ENCODE results near the gene IDH3G. TPM values are rescaled to one million over a fixed set of nuclear protein-coding genes. Genes with fewer than 3 reads are reported as not detected.

The IDH3G gene
- 10 to 100 TPM; 45.9 to 51.5 TPM for total RNA-seq

DNA sequence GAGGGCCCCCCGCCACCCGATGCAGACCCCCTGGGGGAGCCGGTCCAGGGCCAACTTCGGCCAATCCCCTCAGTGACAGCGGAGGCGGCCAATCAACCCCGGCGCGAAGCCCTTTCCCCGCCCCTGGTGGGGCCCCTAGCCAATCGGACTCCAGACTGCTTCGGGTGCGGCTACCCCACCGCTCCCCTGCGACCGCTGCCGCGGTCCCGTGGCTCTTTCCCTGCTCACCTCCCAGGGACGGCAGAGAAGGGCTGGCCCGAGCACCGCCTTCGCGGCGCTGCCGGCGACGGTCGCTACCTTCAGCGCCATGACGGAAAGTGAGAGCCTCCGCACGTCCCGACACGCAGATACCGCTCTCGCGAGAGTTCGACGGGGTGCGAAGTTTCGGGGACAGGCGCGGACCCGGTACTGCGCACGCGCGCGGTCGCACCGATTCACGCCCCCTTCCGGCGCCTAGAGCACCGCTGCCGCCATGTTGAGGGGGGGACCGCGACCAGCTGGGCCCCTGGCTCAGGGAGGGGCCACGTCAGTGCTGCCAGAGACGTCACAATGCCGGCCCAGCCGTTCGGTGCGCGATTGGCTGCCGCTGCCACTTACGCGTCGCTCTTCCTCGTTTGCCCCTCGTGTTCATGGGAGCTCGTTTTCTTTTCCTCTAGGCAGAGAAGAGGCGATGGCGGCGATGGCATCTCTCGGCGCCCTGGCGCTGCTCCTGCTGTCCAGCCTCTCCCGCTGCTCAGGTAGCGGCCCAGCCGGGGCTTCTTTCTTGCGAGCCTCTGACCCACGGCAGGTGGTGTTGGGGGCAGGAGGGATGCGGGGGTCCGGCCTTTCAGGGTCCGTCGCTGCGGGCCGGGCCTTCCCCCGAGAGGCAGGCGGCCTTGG lies at the start of gene IDH3G, which contains the start of gene SSR4:
IDH3G (minus strand) TSS at position 358 of the 879 bp plus-strand sequence; CDS start at position 309, 49 bp downstream.
SSR4 (plus strand) TSS at position 651 of the 879 bp plus-strand sequence; CDS start at position 671, 20 bp downstream.
- Mint-ChIP-seq H3K27ac (peak within 1 kb of the TSS; percentile 80), H3K9me3 (no peaks in the 10 kb centered on the region), H3K36me3 (peaks cover 5% of the 10 kb centered on the region), H3K4me1 (ENCODE audit: low read depth) (peaks cover 18% of the 10 kb centered on the region), H3K27me3 (no peaks in the 10 kb centered on the region), H3K4me3 (peak within 1 kb of the TSS; percentile 90)
- peak; percentile 95 for DNase-seq
- POLR2A ChIA-PET = interaction anchor here (0.9 to 1.6 kb wide), 4 partner anchors 12 to 131 kb away, joined by 3 to 17 read pairs (median 4); partner anchors contain the start of gene ARHGAP4
- CTCF ChIA-PET = interaction anchor here (0.8 to 1.3 kb wide), 7 partner anchors 28 to 153 kb away, joined by 3 to 6 read pairs (median 3); partner anchors contain the start of genes ARHGAP4 and SLC6A8
- intact Hi-C loops (cut with micrococcal nuclease) = loop anchor here (1.0 to 10.0 kb wide), 6 partner anchors 69 to 643 kb away; partner anchors contain the start of genes ABCD1, BCAP31, GDI1 and HAUS7

DNA sequence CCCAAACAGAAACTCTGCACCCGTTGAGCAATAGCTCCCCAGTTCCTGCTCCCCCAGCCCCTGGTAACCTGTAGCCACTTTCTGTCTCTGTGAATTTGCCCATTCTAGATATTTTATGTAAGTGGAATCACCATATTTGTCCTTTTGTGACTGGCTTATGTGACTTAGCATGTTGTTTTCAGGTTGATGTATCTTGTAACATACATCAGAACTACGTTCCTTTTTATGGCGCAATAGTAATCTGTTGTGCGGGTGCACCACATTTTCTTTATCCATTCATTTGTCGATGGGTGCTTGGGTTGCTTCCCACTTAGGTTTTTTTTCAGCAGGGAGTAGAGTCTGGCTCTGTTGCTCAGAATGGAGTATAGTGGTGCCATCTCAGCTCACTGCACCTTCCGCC lies 42.7 kb upstream of the IDH3G start:
- ChIA-PET POLR2A (no interaction called here), CTCF (no interaction called here)
- DNase-seq = no peak
- peaks cover 2% of the 10 kb centered on the region for H3K27me3 Mint-ChIP-seq
- no peaks in the 10 kb centered on the region for H3K36me3 Mint-ChIP-seq
- H3K4me1 Mint-ChIP-seq (ENCODE audit: low read depth) = no peaks in the 10 kb centered on the region
- no peak overlapping the region for H3K4me3 Mint-ChIP-seq
- intact Hi-C loops (cut with micrococcal nuclease) = loop anchor here (10.0 kb wide), 1 partner anchor 48 kb away; the partner anchor contains the start of gene L1CAM
- no peak overlapping the region for H3K27ac Mint-ChIP-seq
- no peaks in the 10 kb centered on the region for H3K9me3 Mint-ChIP-seq

DNA sequence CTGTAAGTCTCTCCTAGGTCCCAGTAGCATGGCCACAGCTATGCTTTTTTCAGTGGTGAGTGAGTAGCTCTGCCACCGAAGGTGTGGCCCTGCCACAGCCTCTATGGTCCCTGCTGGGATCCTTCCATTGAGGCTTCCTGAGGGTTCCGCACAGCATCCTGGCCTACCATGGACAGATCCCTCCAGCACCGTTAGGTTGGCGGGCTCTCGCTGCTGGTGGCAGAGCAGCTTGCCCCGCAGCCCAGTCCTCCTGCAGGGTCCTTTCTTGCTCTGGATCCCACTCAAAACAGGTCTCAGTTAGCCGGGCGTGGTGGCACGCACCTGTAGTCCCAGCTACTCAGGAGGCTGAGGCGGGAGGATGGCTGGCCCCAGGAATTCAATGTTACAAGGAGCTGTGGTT lies 38.6 kb upstream of the IDH3G start:
- POLR2A ChIA-PET = no interaction called here
- H3K27me3 Mint-ChIP-seq = no peaks in the 10 kb centered on the region
- intact Hi-C loops (cut with micrococcal nuclease) = loop anchor here (10.0 kb wide), 1 partner anchor 52 kb away; the partner anchor contains the start of gene L1CAM

DNA sequence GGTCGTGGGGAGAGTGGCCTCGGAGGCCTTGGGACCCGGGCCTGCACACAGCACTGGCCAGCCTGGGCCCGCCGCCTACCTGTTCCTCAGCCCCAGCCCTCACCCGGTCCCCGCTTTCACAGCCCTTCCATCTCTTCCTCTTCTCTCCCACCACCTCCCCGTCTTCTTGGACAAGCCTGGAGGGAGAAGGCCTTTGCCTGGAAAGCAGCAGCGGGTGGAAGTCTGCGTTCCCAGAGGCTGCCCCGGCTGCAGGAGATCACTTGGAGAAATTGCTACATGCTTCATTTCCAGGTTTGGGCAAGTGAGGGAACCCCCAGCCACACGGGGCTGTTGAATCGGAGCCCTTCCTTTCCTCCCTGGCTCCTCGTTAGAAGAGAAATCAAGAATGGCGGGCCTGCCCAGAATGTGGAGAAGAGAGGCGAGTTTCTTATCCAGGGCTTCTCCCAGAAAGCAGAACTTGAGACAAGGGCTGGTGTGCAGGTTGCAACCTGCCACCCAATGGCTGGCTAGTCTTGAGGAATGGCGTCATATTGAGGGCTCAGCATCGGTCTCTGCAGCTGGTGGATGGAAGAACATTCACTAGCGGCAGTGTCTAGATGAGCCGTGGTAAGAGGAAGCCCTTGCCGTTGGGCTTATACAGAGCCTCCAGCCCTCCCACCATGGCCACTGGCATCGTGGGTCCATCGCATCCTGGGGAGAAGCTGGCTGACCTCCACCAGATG lies 37.4 kb upstream of the IDH3G start:
- no peak for DNase-seq
- Mint-ChIP-seq H3K4me1 (ENCODE audit: low read depth) (peaks cover 14% of the 10 kb centered on the region), H3K4me3 (peak overlapping the region; percentile 26), H3K27ac (no peak overlapping the region), H3K27me3 (no peaks in the 10 kb centered on the region), H3K9me3 (no peaks in the 10 kb centered on the region), H3K36me3 (no peaks in the 10 kb centered on the region)
- POLR2A ChIA-PET = no interaction called here
- CTCF ChIA-PET = no interaction called here
- intact Hi-C loops (cut with micrococcal nuclease) = loop anchor here (10.0 kb wide), 1 partner anchor 53 kb away; the partner anchor contains the start of gene L1CAM

More for the DNA sequence above, 38.6 kb upstream of the IDH3G start:
- Mint-ChIP-seq H3K36me3 (no peaks in the 10 kb centered on the region), H3K4me3 (no peak overlapping the region), H3K9me3 (no peaks in the 10 kb centered on the region), H3K4me1 (ENCODE audit: low read depth) (peaks cover 4% of the 10 kb centered on the region), H3K27ac (no peak overlapping the region)
- CTCF ChIA-PET = no interaction called here
- no peak for DNase-seq

DNA sequence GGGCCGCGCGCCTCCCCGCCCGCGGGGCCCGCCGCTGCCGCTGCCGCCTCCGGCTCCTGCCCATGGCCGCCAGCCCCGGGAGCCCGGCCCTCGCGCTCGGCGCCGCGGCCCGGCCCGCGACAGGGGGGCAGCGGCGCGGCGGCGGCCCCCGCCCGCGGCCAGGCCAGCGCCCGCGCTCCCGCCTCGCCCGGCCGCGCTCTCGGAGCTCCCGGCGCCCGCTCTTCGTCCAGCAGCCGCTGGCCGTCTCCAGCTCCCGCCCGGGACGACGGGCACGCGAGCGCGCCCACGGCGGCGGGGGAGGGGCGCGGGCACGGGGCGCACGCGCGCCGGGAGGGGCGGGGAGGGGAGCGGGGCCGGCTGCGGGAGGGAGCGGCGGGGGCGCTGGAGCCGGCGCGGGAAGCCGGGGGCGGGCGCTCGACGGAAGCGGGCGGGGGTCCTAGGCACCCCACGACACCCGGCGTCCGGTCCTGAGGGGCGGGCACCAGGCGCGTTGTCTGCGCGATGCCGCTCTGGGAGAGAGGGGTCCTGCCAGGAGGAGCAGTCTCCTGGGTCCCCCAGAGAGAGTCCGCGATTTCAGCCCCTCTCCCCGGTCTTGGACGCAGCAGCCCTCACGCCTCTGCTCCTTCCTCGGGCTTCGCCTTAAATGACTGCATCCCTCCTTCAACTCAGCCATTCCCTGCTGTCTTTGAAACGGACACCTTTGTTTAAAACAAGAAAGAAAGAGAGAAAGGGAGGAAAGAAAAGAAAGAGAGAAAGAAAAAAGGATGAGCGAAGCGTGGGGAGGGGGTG lies 36.7 kb upstream of the IDH3G start:
- H3K36me3 Mint-ChIP-seq = no peaks in the 10 kb centered on the region
- ChIA-PET CTCF (no interaction called here), POLR2A (no interaction called here)
- no peak overlapping the region for H3K27ac Mint-ChIP-seq
- H3K27me3 Mint-ChIP-seq = no peaks in the 10 kb centered on the region
- peaks cover 14% of the 10 kb centered on the region for H3K4me1 Mint-ChIP-seq (ENCODE audit: low read depth)
- no peak for DNase-seq
- intact Hi-C loops (cut with micrococcal nuclease) = loop anchor here (10.0 kb wide), 1 partner anchor 54 kb away; the partner anchor contains the start of gene L1CAM
- no peaks in the 10 kb centered on the region for H3K9me3 Mint-ChIP-seq
- peak overlapping the region; percentile 26 for H3K4me3 Mint-ChIP-seq

DNA sequence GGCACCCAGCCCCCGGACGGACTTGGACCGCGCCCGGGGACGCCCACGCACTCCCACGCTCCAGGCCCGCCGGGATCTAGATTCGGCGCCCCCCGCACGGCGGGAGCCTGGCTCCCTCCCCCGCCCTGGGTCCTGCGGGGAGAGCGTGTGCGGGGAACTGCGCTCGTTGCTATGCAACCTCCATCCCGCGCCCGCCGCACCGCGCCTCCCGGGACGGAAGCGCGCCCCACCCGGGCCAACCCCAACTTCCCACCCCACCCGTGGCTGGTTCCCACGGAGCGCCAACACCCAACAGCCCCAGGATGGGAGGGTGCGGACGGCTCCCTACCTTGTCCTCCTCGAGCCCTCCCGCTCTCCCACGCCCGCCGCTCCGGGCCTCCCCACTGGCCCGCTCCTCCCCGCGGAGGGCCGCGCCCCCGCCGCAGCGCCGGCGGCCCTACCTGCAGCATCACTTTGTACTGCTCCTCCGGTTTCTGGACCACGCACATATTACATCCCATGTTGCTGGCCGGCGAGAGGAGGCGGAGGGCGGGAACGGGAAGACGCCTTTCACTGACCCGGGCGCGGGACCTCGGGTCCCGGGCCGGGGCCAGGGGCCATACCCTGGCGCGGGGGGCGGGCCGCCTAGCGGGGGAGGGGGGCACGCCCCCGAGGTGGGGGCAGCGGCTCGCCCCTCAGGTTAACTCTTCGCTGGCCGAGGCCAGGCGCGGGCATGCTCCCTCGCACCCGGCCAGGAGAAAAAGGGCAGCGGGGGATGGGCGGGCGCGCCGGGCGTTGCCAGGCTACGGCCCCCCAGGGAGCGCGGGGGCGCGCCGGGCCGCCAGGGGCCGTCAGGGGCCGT lies 35.8 kb upstream of the IDH3G start, which contains the start of gene PDZD4:
PDZD4 (minus strand) TSS at position 746 of the 841 bp plus-strand sequence; CDS start at position 500, 246 bp downstream.
- H3K27ac Mint-ChIP-seq = no peak within 1 kb of the TSS
- peaks cover 14% of the 10 kb centered on the region for H3K4me1 Mint-ChIP-seq (ENCODE audit: low read depth)
- ChIA-PET POLR2A (no interaction called here), CTCF (no interaction called here)
- no peaks in the 10 kb centered on the region for H3K9me3 Mint-ChIP-seq
- DNase-seq = peak; percentile 26
- intact Hi-C loops (cut with micrococcal nuclease) = loop anchor here (10.0 kb wide), 1 partner anchor 55 kb away; the partner anchor contains the start of gene L1CAM
- H3K36me3 Mint-ChIP-seq = no peaks in the 10 kb centered on the region
- H3K27me3 Mint-ChIP-seq = no peaks in the 10 kb centered on the region
- H3K4me3 Mint-ChIP-seq = peak within 1 kb of the TSS; percentile 56

DNA sequence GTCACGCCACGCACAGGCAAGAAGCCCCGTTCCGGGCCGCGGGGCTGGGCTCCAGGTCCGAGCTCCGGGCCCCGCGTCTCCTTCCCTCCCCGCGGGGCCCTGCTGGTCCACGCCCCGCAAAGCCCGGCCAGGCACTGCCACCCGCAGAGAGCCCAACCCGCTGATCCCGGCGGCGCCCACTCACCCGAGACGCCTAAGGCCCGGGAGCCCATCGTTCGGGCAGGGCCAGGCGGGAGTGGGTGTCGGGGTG lies 35.3 kb upstream of the IDH3G start:
- H3K4me1 Mint-ChIP-seq (ENCODE audit: low read depth) = peaks cover 14% of the 10 kb centered on the region
- ChIA-PET CTCF (no interaction called here), POLR2A (no interaction called here)
- DNase-seq = no peak
- intact Hi-C loops (cut with micrococcal nuclease) = no loop called here
- H3K9me3 Mint-ChIP-seq = no peaks in the 10 kb centered on the region
- no peaks in the 10 kb centered on the region for H3K27me3 Mint-ChIP-seq
- H3K4me3 Mint-ChIP-seq = peak overlapping the region; percentile 56
- H3K27ac Mint-ChIP-seq = no peak overlapping the region
- H3K36me3 Mint-ChIP-seq = no peaks in the 10 kb centered on the region

DNA sequence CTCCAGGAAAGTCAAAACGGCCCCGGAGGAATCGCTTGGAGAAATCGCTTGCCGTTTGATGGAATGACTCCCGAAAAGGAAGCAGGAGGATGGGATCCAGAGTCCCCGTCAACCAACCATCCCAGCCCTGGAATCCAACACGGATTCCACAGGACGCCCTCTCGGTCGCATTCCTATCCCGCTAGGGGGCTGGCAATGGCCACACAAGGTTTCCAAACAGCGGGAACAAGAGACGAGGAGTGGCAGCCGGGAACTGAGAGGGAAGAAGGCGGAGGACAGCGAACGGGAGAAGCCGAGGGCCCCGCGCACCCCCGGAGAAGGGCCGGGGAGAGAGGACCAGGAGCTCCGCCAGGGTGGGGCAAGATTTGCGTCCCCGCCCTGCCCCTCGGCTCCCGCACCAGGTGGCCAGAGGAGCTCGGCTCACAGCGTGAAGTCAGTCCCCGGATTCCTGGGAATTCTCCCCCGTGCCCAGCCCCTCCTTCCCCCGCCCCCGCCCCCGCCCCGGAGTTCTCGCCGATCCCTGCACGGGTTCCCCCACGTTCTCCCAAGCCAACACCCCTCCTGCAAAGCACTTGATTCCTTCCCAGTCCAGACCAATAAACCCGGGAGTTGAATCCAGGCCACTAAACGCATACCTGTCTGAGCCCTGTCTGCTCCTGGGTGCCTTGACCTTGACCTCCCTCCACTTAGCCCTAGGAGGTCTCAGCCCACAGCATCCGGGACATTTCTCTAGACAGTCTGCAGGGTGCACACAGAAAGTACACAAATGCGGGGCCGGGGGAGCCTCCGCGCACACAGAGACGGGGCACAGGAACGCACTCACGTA lies 34.8 kb upstream of the IDH3G start:
- Mint-ChIP-seq H3K27me3 (no peaks in the 10 kb centered on the region), H3K27ac (no peak overlapping the region), H3K4me3 (peak overlapping the region; percentile 56), H3K36me3 (no peaks in the 10 kb centered on the region), H3K9me3 (no peaks in the 10 kb centered on the region), H3K4me1 (ENCODE audit: low read depth) (peaks cover 17% of the 10 kb centered on the region)
- POLR2A ChIA-PET = no interaction called here
- no peak for DNase-seq
- intact Hi-C loops (cut with micrococcal nuclease) = no loop called here
- CTCF ChIA-PET = no interaction called here

DNA sequence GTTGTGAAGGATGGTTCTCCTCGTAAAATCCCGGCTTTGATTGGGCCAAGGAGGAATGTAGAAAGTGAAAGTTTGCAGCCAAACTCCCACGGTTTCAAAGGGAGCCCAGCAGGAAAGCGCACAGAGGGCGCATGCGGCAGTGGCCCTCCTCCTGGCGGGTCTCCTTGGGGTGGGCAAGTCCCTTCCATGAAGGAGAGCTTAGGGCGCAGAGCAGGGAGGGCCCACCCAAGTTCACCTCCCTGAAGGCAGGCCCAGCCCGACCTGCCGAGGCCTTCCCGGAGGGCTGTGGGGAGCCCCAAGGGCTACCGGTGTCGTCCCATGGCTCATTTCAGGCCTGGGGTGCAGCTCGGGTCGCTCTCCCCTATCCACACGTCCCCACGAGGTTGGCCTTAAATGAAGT lies 34.1 kb upstream of the IDH3G start:
- H3K9me3 Mint-ChIP-seq = no peaks in the 10 kb centered on the region
- no peak overlapping the region for H3K4me3 Mint-ChIP-seq
- H3K27me3 Mint-ChIP-seq = no peaks in the 10 kb centered on the region
- intact Hi-C loops (cut with micrococcal nuclease) = no loop called here
- DNase-seq = no peak
- H3K27ac Mint-ChIP-seq = no peak overlapping the region
- no peaks in the 10 kb centered on the region for H3K36me3 Mint-ChIP-seq
- CTCF ChIA-PET = no interaction called here
- POLR2A ChIA-PET = no interaction called here
- H3K4me1 Mint-ChIP-seq (ENCODE audit: low read depth) = peaks cover 21% of the 10 kb centered on the region

DNA sequence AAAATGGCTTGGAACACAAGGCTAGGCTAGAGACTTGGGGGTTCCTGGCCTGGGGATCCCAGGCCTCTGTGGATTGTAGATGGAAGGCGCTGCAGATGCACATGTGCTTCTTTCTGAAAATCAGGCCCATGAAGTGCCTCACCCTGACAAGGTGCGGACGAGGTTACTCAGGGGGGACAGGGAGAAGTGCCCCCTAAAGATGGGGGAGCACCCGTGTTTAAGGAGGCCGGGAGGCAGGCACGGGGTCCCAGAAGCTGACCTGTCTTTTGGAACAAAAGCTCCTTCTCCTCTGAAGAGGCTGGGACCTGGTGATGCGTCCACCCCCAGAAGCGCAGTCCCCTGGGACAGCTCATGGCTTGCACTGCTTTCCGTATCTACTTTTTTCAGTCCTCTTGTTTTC lies 33.7 kb upstream of the IDH3G start:
- no peaks in the 10 kb centered on the region for H3K27me3 Mint-ChIP-seq
- intact Hi-C loops (cut with micrococcal nuclease) = no loop called here
- H3K9me3 Mint-ChIP-seq = no peaks in the 10 kb centered on the region
- POLR2A ChIA-PET = no interaction called here
- no peak overlapping the region for H3K27ac Mint-ChIP-seq
- no peaks in the 10 kb centered on the region for H3K36me3 Mint-ChIP-seq
- H3K4me1 Mint-ChIP-seq (ENCODE audit: low read depth) = peaks cover 21% of the 10 kb centered on the region
- no peak overlapping the region for H3K4me3 Mint-ChIP-seq
- CTCF ChIA-PET = no interaction called here
- DNase-seq = no peak

DNA sequence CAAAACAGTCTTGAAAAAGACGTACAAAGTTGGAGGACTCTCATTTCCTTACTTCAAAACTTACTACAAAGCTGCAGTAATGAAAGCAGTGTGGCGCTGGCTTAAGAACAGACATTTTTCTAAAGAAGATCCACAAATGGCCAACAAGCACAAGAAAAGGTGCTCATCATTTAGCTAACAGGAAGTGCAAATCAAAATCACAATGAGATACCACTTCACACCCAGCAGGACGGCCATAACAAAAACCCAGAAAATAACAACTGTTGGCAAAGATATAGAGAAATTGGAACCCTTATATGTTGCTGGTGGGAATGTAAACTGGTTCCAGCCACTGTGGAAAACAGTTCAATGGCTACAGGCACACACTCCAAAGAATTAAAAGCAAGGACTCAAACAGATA lies 32.8 kb upstream of the IDH3G start:
- Mint-ChIP-seq H3K27ac (no peak overlapping the region), H3K4me1 (ENCODE audit: low read depth) (peaks cover 28% of the 10 kb centered on the region), H3K27me3 (no peaks in the 10 kb centered on the region), H3K9me3 (no peaks in the 10 kb centered on the region), H3K36me3 (no peaks in the 10 kb centered on the region), H3K4me3 (no peak overlapping the region)
- ChIA-PET CTCF (no interaction called here), POLR2A (no interaction called here)
- intact Hi-C loops (cut with micrococcal nuclease) = no loop called here
- DNase-seq = no peak

Measured in activated CD4-positive, alpha-beta memory T cell treated with anti-CD3 and anti-CD28 coated beads for 36 hours (primary cell).